ENCODE results near the gene GDF7. TPM values are rescaled to one million over a fixed set of nuclear protein-coding genes. Genes with fewer than 3 reads are reported as not detected.

GDF7 gene
- total and polyA plus RNA-seq, 2 experiments from 2014 or later, result 0.24 to 0.37 TPM

- Histone ChIP-seq H3K36me3 (replicated peaks; ENCODE audit: insufficient read depth, low read depth) (no peaks in the 10 kb centered on the region), H3K27me3 (peaks cover 27% of the 10 kb centered on the region), H3K79me2 (no peaks in the 10 kb centered on the region), H3K4me2 (no peak overlapping the region), H3K9me2 (replicated peaks; ENCODE audit: insufficient read depth) (no peaks in the 10 kb centered on the region), H3K9me3 (ENCODE audit: low read depth) (no peaks in the 10 kb centered on the region), H4K20me1 (ENCODE audit: insufficient read depth, poor library complexity, severe bottlenecking) (no peaks in the 10 kb centered on the region), H3K27ac (peak overlapping the region; percentile 87), H3K4me1 (ENCODE audit: insufficient read depth) (peaks cover 18% of the 10 kb centered on the region), H3K4me3 (no peak overlapping the region), H2AFZ (no peak overlapping the region)
- 88% methylated on average over 12 of the region's 12 CpGs for WGBS (ENCODE audit: low lambda C conversion rate, missing lambda C conversion rate)
- TF ChIP-seq EZH2phosphoT487 (IDR thresholded peaks at IDR 0.05; ENCODE audit: low read depth, severe bottlenecking, unreplicated experiment), result no peak
- TF ChIP-seq CTCF (IDR thresholded peaks at IDR 0.05; ENCODE audit: poor library complexity), result peak; percentile 45
- no peak for TF ChIP-seq EZH2 (IDR thresholded peaks at IDR 0.05; ENCODE audit: borderline replicate concordance)
- peak; percentile 82 for DNase-seq (ENCODE audit: low spot score)
These were observed 9.6 kb downstream of the GDF7 start for GRCh38 chr2:20676353-20677215.

GRCh38 chr2:20677301-20678085, 10.5 kb downstream of the GDF7 start:
- Histone ChIP-seq H3K9me3 (ENCODE audit: low read depth) (no peaks in the 10 kb centered on the region), H3K79me2 (no peaks in the 10 kb centered on the region), H2AFZ (no peak overlapping the region), H3K27me3 (peaks cover 18% of the 10 kb centered on the region), H3K36me3 (replicated peaks; ENCODE audit: insufficient read depth, low read depth) (no peaks in the 10 kb centered on the region), H4K20me1 (ENCODE audit: insufficient read depth, poor library complexity, severe bottlenecking) (no peaks in the 10 kb centered on the region), H3K9me2 (replicated peaks; ENCODE audit: insufficient read depth) (no peaks in the 10 kb centered on the region), H3K4me1 (ENCODE audit: insufficient read depth) (peaks cover 12% of the 10 kb centered on the region), H3K27ac (no peak overlapping the region), H3K4me3 (no peak overlapping the region), H3K4me2 (no peak overlapping the region)
- DNase-seq (ENCODE audit: low spot score), result no peak
- TF ChIP-seq CTCF (IDR thresholded peaks at IDR 0.05; ENCODE audit: poor library complexity) (no peak), EZH2 (IDR thresholded peaks at IDR 0.05; ENCODE audit: borderline replicate concordance) (no peak), EZH2phosphoT487 (IDR thresholded peaks at IDR 0.05; ENCODE audit: low read depth, severe bottlenecking, unreplicated experiment) (no peak)
- WGBS (ENCODE audit: low lambda C conversion rate, missing lambda C conversion rate), result 85% methylated on average over 15 of the region's 15 CpGs

- Histone ChIP-seq H3K36me3 (replicated peaks; ENCODE audit: insufficient read depth, low read depth) (no peaks in the 10 kb centered on the region), H4K20me1 (ENCODE audit: insufficient read depth, poor library complexity, severe bottlenecking) (no peaks in the 10 kb centered on the region), H3K27ac (no peak overlapping the region), H3K79me2 (no peaks in the 10 kb centered on the region), H3K9me2 (replicated peaks; ENCODE audit: insufficient read depth) (no peaks in the 10 kb centered on the region), H2AFZ (no peak overlapping the region), H3K27me3 (peaks cover 13% of the 10 kb centered on the region), H3K4me2 (no peak overlapping the region), H3K9me3 (ENCODE audit: low read depth) (no peaks in the 10 kb centered on the region), H3K4me3 (no peak overlapping the region), H3K4me1 (ENCODE audit: insufficient read depth) (peaks cover 10% of the 10 kb centered on the region)
- no peak for DNase-seq (ENCODE audit: low spot score)
- TF ChIP-seq EZH2phosphoT487 (IDR thresholded peaks at IDR 0.05; ENCODE audit: low read depth, severe bottlenecking, unreplicated experiment) (no peak), EZH2 (IDR thresholded peaks at IDR 0.05; ENCODE audit: borderline replicate concordance) (no peak), CTCF (IDR thresholded peaks at IDR 0.05; ENCODE audit: poor library complexity) (no peak)
- WGBS (ENCODE audit: low lambda C conversion rate, missing lambda C conversion rate), result 81% methylated on average over 1 of the region's 1 CpG
These were observed 11.1 kb downstream of the GDF7 start for GRCh38 chr2:20678086-20678395.

All from hepatocyte (in vitro differentiated cells).